ENCODE measurements around the gene TBC1D4.
"Not testable (repeated sequence)": the region's sequence is repeated elsewhere in the genome, so short reads cannot be mapped to it uniquely, and the experiment has no call there.

TBC1D4 gene

GRCh38 chr13:75447493-75447892 lies 34.5 kb downstream of the TBC1D4 start:
- DNase-seq, result no peak

DNA sequence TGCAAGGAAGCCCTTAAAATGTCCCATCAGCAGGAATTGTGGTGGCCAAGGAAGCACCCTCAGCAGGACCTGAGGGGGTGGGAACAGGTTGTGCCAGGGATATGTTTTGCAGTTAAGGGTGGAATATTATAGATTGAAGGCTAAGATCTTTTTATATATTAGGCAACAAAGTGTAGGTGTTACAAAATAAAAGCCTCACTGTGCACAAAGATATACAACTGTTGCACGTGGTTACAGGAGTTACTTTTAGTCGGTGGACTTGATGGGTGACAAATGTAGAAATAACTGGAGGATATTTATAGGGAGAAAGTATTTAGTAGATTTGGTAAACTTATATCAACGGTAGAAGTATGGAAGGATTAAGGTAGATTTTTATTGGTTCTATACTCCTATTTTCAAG lies 35.1 kb downstream of the TBC1D4 start:
- no peak for DNase-seq

GRCh38 chr13:75445717-75446499 lies 36.1 kb downstream of the TBC1D4 start:
- DNase-seq, result no peak

DNA sequence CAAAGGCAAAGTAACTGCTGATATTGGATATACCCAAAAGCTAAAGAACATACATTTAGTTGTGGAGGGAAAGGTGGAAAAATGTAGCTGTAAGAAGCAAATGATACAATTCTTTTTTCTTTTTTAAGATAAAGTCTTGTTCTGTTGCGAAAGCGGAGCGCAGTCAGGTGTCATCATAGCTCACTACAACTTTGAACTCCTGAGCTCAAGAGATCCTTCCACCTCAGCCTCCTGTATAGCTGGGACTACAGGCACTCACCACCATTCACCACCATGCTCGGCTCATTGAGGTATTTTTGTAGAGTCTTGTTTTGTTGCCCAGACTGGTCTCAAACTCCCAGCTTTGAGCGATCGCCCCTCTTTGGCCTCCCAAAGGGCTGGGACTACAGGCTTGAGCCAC lies 38.0 kb downstream of the TBC1D4 start:
- no peak for DNase-seq

- no peak for DNase-seq
Observed at GRCh38 chr13:75443356-75443958, 38.5 kb downstream of the TBC1D4 start.

DNA sequence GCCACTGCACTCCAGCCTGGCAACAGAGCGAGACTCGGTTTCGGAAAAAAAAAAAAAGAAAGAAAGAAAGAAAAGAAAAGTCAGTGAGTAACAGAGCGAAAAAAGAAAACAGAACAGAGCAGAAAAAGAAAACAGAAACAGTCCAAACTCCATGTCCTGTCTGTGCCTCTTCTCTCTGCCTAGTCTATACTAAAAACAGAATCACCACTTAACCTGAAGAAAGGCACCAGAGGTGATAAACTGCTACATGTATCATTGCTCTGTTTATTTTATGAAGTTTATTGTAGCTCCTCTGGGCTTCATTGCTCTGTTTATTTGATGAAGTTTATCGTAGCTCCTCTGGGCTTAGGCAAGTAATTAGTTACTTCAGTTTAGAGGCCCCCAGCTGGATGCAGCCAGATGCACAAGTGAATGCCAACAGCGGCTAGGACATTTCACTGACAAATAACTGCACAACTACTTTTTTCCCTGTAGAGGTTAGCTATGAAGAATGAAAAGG lies 39.2 kb downstream of the TBC1D4 start:
- DNase-seq, result no peak

DNA sequence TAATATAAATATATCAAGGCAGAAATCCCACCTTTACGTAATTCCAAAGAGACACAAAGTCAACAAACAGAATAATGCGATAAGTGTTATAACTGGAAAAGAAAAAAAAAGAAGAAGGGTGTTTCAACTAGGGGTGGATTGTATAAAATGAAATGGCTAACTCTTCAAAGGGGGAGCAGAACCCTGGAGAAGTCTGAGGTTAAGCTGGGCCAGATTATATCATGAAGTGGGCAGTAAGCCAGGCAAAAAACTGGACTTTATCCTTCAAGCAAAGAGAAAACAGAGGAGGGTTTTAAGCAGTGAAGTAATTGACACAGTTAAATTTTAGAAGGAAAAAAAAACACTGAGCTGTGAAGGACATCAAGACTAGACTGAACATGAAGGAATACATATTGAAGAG lies 41.9 kb downstream of the TBC1D4 start:
- DNase-seq, result no peak

DNA sequence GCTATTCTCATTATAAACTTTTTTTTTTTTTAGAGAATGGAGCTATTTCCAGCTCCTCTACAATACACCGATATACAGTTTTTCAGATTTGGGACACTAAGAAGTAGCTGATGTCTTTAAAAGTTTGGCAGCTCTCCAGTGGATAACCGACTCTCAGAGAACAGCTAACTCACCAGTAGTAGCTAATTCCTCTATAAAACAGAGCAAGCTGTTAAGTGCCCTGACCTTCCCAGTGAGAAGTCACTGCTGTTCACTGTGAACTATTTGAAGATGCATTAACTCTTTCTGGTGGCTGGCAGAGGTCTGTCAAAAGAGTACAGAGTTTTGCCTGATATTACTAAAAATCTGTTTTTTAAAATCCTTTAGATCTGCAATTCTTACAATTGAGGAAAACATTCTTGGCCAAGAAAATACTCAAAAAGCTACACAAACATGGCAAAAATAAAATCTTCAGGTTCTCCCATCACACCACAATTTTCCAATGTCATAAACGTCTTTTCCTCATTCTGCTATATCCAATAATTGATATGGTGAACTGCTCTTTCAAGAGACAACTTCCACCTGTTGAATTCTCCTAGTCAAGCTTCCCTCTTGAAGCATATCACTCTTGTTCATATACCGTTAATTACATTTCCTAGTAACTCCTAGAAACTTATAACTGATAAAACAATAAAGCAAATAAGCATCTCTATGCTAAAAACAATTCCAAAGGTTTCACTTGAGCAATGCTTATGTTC lies 44.2 kb downstream of the TBC1D4 start:
- DNase-seq, result no peak

- not testable (repeated sequence) for DNase-seq
Observed at GRCh38 chr13:75434126-75434525, 47.8 kb downstream of the TBC1D4 start.

- DNase-seq, result peak; percentile 81
Observed at GRCh38 chr13:75432811-75433244, 49.1 kb downstream of the TBC1D4 start.

DNA sequence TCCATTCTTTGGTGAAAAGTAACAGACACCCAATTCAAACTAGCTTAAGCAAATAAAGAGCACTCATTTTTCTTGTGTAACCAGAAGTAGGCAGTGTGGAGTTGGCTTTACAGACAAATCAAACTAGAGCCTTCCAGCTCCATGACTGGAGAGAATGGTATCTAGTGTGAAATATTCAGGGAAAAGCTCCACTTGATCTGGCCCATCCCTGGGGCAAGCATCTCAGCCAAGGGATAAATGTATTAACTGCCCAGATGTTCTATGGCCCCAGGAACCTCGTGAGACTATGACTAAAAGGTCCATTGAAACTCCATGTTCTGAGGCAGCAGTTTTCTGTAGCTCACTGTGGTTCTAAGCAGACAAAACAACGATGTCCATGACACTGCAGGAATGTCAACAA lies 49.9 kb downstream of the TBC1D4 start:
- peak; percentile 24 for DNase-seq

DNA sequence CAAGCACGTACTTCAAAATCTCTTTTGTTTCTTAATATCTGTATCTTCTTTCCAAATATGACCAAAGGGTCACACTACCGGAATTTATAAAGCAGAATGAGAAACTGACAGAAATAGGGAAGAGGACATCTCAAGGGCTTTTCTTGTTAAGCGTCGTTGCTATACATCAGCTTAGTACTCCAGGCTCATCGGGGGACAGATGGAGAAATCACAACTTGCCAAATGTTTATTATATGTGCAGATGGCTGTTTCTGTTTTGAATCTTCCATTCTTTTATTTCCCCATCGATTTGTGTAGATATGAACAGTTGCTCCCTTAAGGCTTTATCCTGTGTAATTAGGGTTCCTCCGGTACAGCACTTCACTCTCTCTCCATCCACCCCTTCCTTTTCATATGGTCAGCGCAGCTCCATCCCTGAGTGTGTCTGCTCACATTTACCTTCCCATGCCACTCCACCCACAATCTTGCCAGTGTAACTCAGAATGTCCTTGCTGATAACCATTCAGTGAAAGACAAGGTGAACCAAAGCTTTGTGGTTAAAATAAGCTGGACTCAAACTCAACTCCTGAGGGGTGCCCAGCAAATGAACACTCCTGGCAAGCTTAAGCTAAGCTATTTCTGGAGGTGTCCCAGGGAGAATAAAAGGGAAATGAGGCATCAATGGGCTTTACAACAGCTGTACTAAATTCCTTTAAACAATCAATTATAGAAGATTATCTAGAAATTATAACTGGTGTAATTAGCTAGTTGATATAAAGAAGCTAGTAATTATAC lies 51.3 kb downstream of the TBC1D4 start:
- DNase-seq, result no peak

GRCh38 chr13:75426421-75426820 lies 55.5 kb downstream of the TBC1D4 start:
- DNase-seq, result no peak

DNA sequence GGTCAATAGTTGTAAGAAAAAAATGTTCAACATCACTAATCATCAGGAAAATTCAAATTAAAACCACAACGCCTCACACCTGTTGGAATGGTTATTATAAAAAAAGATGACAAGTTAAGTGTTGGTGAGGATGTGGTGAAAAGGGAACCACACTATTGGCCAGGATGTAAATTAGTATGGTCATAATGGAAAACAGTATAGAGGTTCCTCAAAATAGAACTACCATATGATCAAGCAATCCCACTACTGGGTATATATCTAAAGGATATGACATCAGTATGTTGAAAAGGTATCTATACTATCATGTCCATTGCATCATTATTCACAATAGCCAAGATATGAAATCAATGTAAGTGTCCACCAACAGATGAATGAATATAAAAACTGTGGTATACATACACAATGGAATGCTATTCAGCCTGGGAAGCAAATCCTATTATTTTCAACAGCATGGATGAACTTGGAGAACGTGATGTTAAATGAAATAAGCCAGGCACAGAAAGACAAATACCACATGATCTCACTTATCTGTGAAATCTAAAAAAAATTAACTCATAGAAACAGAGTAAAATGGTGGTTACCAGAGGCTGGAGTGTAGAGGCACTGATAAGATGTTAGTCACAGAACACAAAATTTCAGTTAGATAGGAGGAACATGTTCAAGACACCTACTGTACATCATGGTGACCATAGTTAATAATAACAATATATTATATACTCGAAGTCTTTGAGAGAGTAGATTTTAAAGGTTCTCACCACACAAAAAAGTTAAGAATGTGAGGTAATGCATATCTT lies 56.6 kb downstream of the TBC1D4 start:
- no peak for DNase-seq

DNA sequence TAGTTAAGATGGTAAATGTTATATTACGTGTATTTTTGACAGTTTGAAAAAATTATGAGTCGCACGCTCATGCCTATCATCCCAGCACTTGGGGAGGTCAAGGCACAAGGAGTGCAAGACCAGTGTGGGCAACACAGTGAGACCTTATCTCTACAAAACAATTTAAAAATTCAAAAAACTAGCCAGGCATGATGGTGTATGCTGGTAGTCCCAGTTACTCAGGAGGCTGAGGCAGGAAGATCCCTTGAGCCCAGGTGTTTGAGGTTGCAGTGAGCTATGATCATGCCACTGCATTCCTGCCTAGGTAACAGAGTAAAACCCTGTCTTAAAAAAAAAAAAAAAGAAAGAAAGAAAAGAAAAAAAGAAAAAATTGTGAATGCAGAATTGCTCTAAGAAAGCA lies 58.0 kb downstream of the TBC1D4 start:
- no peak for DNase-seq

DNA sequence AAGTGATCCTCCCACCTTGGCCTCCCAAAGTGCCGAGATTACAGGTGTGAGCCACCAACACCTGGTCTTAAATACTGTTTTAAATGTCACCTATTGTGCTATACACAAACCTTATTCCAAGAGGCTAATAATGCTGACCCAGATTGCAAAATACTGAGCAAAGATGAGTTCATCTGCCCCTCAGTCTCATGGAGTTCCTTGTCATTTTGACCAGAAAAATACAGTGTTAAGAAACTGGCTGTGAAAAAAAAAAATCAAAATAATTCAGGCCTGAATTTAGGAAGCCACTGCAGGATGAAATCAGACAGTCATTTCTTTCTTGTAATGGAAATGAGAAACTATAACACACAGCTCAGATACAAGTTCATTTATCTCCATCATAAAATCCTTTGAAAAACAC lies 59.9 kb downstream of the TBC1D4 start:
- no peak for DNase-seq

DNA sequence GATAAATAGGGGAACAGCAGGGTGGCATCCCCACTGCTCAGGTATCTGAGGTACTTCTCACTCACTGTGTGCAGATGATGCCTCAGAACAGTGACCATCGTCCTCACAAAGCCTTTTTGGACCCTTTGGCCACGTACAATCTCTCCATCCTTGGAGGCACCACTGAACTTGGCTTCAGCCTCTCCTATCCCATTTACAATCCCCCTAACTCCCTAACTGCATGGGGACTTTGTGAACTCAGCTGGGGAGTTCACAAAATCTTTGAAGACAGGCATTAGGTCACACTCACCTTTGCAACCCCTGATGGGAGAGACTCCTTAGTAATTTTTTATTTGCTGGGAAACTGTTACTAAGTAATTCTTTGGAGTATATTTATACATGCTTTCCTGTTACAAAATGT lies 60.8 kb downstream of the TBC1D4 start:
- no peak for DNase-seq

GRCh38 chr13:75419656-75420055 lies 62.3 kb downstream of the TBC1D4 start:
- no peak for DNase-seq

DNA sequence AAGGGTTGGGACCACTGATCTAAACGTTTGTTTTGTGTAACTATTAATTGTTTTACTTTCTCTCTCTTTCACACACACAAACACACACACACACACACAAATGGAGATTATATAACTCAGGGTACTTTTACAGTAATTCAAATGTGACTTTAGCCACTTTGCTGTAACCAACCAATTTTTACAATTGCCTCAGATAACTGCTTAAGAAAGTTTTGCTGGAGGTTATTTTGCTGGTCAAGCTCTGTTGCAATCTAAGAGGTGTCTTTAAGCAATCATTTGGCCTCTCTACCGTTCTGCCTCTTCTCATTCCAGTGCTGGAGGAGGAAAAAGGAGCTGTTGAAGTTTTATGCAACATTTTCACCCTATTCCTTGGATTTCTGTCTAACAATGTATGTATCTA lies 63.0 kb downstream of the TBC1D4 start:
- no peak for DNase-seq

DNA sequence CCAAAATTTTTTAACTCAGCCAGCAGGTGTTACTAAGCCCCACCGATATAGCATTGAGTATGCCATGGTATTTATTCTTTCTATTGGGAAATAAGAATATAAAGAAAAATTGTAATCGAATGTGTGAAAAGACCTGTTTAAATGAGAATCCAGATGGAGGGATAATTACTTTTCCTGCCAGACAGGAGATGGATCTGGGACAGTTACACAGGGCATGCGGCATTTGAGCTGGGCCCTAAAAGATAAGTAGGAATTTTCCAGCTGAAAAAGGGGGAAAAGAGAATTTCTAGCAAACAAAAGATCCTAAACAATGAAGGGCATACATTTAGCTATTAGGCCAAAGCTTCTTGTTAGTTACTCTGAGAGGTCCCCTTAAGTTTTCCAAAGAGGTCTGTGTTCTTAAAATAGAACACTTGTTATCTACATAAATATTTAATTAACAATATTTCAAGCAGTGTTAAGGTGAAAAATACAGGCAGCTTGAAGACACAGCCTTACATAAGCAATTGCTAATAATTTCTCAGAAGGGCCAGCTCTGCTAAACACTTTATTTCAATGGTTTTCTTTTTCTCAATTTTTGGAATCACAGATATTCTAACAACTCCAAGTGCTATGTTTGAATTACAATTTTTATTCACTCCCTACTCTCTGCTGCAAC lies 63.7 kb downstream of the TBC1D4 start:
- DNase-seq, result no peak

GRCh38 chr13:75417656-75418055 lies 64.3 kb downstream of the TBC1D4 start:
- DNase-seq, result no peak

DNA sequence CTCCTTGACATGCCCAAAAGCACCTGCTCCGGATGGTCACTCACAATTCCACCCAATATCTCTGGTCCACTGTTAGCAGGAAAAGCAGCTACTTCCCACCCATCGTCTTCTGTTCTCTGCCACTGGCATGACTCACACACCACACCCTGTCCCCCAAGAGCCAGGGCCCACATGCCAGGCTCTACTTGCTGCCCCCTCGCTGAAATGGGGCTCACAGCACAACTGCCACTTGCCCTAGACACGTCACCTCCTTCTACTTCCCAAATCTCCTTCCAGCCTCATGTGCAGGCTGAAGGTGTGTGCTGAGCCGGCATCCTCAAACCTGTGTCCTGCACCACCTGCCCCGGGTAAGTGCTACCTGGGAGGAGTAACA lies 65.0 kb downstream of the TBC1D4 start:
- no peak for DNase-seq

All from DMS53 (cell line).